ENCODE data around the gene GPC6.

The GPC6 gene

GRCh38 chr13:93740334-93740733 is 513.7 kb downstream of the GPC6 start:
- Histone ChIP-seq H3K4me1 (ENCODE audit: insufficient read depth, low read length, severe bottlenecking) (no peaks in the 10 kb centered on the region), H3F3A (ENCODE audit: insufficient read depth, low read length) (no peaks in the 10 kb centered on the region), H2AFZ (ENCODE audit: low read length) (no peak overlapping the region), H4K20me1 (ENCODE audit: insufficient read depth, low read length) (no peaks in the 10 kb centered on the region), H3K27me3 (ENCODE audit: insufficient read depth, low read length) (no peaks in the 10 kb centered on the region), H3K9me2 (ENCODE audit: low read depth, low read length) (no peaks in the 10 kb centered on the region), H3K27ac (ENCODE audit: low read depth, low read length, poor library complexity, severe bottlenecking) (no peak overlapping the region), H3K9me3 (ENCODE audit: low read length) (no peaks in the 10 kb centered on the region), H3K4me2 (ENCODE audit: low read length) (no peak overlapping the region), H3K79me2 (ENCODE audit: insufficient read depth, low read length) (no peaks in the 10 kb centered on the region), H3K9ac (ENCODE audit: low read length) (no peak overlapping the region), H3K36me3 (ENCODE audit: insufficient read depth, low read length) (no peaks in the 10 kb centered on the region), H3K4me3 (ENCODE audit: low read depth, low read length, poor library complexity, severe bottlenecking) (no peak overlapping the region)
- TF ChIP-seq CTCF (IDR thresholded peaks at IDR 0.05; ENCODE audit: low read length) (no peak), EZH2 (IDR thresholded peaks at IDR 0.05; ENCODE audit: borderline replicate concordance, low read length) (no peak)

GRCh38 chr13:93744033-93744432 is 517.4 kb downstream of the GPC6 start:
- H3K9me2 ChIP-seq (ENCODE audit: low read depth, low read length): no peaks in the 10 kb centered on the region
- no peaks in the 10 kb centered on the region for H3K27me3 ChIP-seq (ENCODE audit: insufficient read depth, low read length)
- no peak overlapping the region for H3K4me2 ChIP-seq (ENCODE audit: low read length)
- TF ChIP-seq EZH2 (IDR thresholded peaks at IDR 0.05; ENCODE audit: borderline replicate concordance, low read length) (no peak), CTCF (IDR thresholded peaks at IDR 0.05; ENCODE audit: low read length) (no peak)
- H3F3A ChIP-seq (ENCODE audit: insufficient read depth, low read length): no peaks in the 10 kb centered on the region
- H3K9ac ChIP-seq (ENCODE audit: low read length): no peak overlapping the region
- no peak overlapping the region for H3K4me3 ChIP-seq (ENCODE audit: low read depth, low read length, poor library complexity, severe bottlenecking)
- H4K20me1 ChIP-seq (ENCODE audit: insufficient read depth, low read length): no peaks in the 10 kb centered on the region
- H3K4me1 ChIP-seq (ENCODE audit: insufficient read depth, low read length, severe bottlenecking): no peaks in the 10 kb centered on the region
- no peak overlapping the region for H2AFZ ChIP-seq (ENCODE audit: low read length)
- H3K79me2 ChIP-seq (ENCODE audit: insufficient read depth, low read length): no peaks in the 10 kb centered on the region
- no peaks in the 10 kb centered on the region for H3K36me3 ChIP-seq (ENCODE audit: insufficient read depth, low read length)
- no peaks in the 10 kb centered on the region for H3K9me3 ChIP-seq (ENCODE audit: low read length)
- no peak overlapping the region for H3K27ac ChIP-seq (ENCODE audit: low read depth, low read length, poor library complexity, severe bottlenecking)

GRCh38 chr13:93744886-93745285 is 518.3 kb downstream of the GPC6 start:
- H2AFZ ChIP-seq (ENCODE audit: low read length): no peak overlapping the region
- H3K4me2 ChIP-seq (ENCODE audit: low read length): no peak overlapping the region
- no peak overlapping the region for H3K9ac ChIP-seq (ENCODE audit: low read length)
- no peak overlapping the region for H3K4me3 ChIP-seq (ENCODE audit: low read depth, low read length, poor library complexity, severe bottlenecking)
- no peak overlapping the region for H3K27ac ChIP-seq (ENCODE audit: low read depth, low read length, poor library complexity, severe bottlenecking)
- H3K27me3 ChIP-seq (ENCODE audit: insufficient read depth, low read length): no peaks in the 10 kb centered on the region
- TF ChIP-seq EZH2 (IDR thresholded peaks at IDR 0.05; ENCODE audit: borderline replicate concordance, low read length) (no peak), CTCF (IDR thresholded peaks at IDR 0.05; ENCODE audit: low read length) (no peak)
- H3K9me3 ChIP-seq (ENCODE audit: low read length): no peaks in the 10 kb centered on the region
- no peaks in the 10 kb centered on the region for H3F3A ChIP-seq (ENCODE audit: insufficient read depth, low read length)
- no peaks in the 10 kb centered on the region for H3K79me2 ChIP-seq (ENCODE audit: insufficient read depth, low read length)
- H3K36me3 ChIP-seq (ENCODE audit: insufficient read depth, low read length): no peaks in the 10 kb centered on the region
- no peaks in the 10 kb centered on the region for H3K9me2 ChIP-seq (ENCODE audit: low read depth, low read length)
- no peaks in the 10 kb centered on the region for H3K4me1 ChIP-seq (ENCODE audit: insufficient read depth, low read length, severe bottlenecking)
- no peaks in the 10 kb centered on the region for H4K20me1 ChIP-seq (ENCODE audit: insufficient read depth, low read length)

All from OCI-LY1 (cell line).